Mesodermal cell (in vitro differentiated cells): ENCODE measurements around the gene STK35.

Experiments used
- H3K27ac ChIP-seq: 2 replicates; pipeline ENCODE4 v1.7.0; 2013; ENCODE audit warnings: mild to moderate bottlenecking, low read depth, low read length, moderate library complexity; ENCODE audit not compliant: severe bottlenecking
- H3K36me3 ChIP-seq: 2 replicates; pipeline ENCODE4 v1.7.1; 2013; ENCODE audit warnings: mild to moderate bottlenecking, low read length, moderate library complexity; ENCODE audit not compliant: control insufficient read depth, insufficient read depth
- H3K4me1 ChIP-seq: one replicate; pipeline ENCODE4 v1.7.1; 2013; ENCODE audit warnings: mild to moderate bottlenecking, low read length; ENCODE audit not compliant: insufficient read depth, control insufficient read depth, poor library complexity, severe bottlenecking
- H3K4me3 ChIP-seq: 2 replicates; pipeline ENCODE4 v1.7.0; 2013; ENCODE audit warnings: low read length, control low read depth, mild to moderate bottlenecking; ENCODE audit not compliant: insufficient read depth, poor library complexity, severe bottlenecking; ENCODE audit errors: extremely low read depth
- H3K9me3 ChIP-seq: 2 replicates; pipeline ENCODE4 v1.7.1; 2013; ENCODE audit warnings: mild to moderate bottlenecking, low read length, moderate library complexity; ENCODE audit not compliant: control insufficient read depth
- WGBS, 2 experiments: methylation state at CpG; one replicate each; pipeline ENCODE4 v1.1.5; 2013; ENCODE audit warnings: missing lambda C conversion rate in 2 of 2; ENCODE audit not compliant: insufficient coverage in 2 of 2; 5-methylcytosine and 5-hydroxymethylcytosine counted together

Gene STK35

GRCh38 chr20:2086177-2086979 is 15.2 kb upstream of the STK35 start:
- H3K27ac ChIP-seq = no peak overlapping the region

DNA sequence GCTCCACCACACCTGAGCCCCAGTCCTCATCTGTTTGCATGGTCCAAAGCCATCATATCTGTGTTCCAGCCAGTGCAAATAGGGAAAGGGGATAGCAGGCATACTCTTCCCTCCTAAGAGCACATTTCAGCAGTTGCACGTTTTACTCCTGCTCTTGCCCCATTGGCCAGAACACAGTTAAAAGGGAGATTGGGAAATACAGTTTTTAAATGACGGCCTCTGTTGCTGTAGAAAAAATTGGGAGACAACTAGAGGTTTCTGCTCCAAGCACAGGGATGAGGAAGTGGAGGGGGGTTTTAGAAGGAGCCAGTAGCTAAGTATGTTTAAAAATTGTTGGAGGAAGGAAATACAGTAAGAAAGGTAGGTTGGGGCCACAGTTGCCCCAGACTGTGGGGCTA is 14.6 kb upstream of the STK35 start:
- H3K27ac ChIP-seq = no peak overlapping the region
- H3K36me3 ChIP-seq = no peaks in the 10 kb centered on the region
- H3K4me1 ChIP-seq = no peaks in the 10 kb centered on the region
- 95 to 100% methylated on average over 1 to 2 of the region's 2 CpGs for WGBS, 2 experiments
- H3K4me3 ChIP-seq = no peak overlapping the region
- no peaks in the 10 kb centered on the region for H3K9me3 ChIP-seq

More at GRCh38 chr20:2086177-2086979, 15.2 kb upstream of the STK35 start:
- 80 to 85% methylated on average over 5 to 10 of the region's 11 CpGs for WGBS, 2 experiments
- Histone ChIP-seq H3K36me3 (no peaks in the 10 kb centered on the region), H3K9me3 (no peaks in the 10 kb centered on the region), H3K4me1 (no peaks in the 10 kb centered on the region), H3K4me3 (no peak overlapping the region)

- 0 to 47% methylated on average over 2 of the region's 2 CpGs for WGBS, 2 experiments
- H3K4me1 ChIP-seq = no peaks in the 10 kb centered on the region
These were observed 12.7 kb upstream of the STK35 start for GRCh38 chr20:2088891-2089290.

GRCh38 chr20:2089447-2089846 is 12.2 kb upstream of the STK35 start:
- H3K9me3 ChIP-seq = no peaks in the 10 kb centered on the region
- no peak overlapping the region for H3K4me3 ChIP-seq
- no peaks in the 10 kb centered on the region for H3K4me1 ChIP-seq
- no peak overlapping the region for H3K27ac ChIP-seq
- 58 to 69% methylated on average over 3 of the region's 5 CpGs for WGBS, 2 experiments
- H3K36me3 ChIP-seq = no peaks in the 10 kb centered on the region

More at GRCh38 chr20:2088891-2089290, 12.7 kb upstream of the STK35 start:
- Histone ChIP-seq H3K9me3 (no peaks in the 10 kb centered on the region), H3K27ac (no peak overlapping the region), H3K36me3 (no peaks in the 10 kb centered on the region), H3K4me3 (no peak overlapping the region)

GRCh38 chr20:2093159-2093781 is 8.4 kb upstream of the STK35 start:
- Histone ChIP-seq H3K4me1 (no peaks in the 10 kb centered on the region), H3K27ac (no peak overlapping the region), H3K9me3 (no peaks in the 10 kb centered on the region), H3K36me3 (no peaks in the 10 kb centered on the region), H3K4me3 (no peak overlapping the region)
- no CpG with 5 or more reads among the region's 4 CpGs for WGBS, 2 experiments

DNA sequence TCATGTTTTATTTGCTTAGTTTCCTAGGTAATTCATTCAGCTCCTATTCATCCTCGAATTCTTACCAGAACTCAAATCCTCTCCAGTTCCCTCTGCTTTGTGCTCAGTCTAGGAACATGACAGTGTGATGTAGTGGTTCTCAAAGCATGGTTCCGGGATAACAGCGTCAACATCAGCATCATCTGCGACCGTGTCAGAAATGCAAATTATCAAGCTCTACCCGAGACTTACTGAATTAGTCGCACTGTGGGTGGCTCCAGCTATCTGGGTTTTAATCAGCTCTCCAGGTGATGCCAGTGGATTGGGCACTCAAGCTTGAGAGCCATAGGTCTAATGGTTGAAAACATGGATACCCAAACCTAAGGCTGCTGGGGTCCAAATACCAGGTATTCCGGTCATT is 7.7 kb upstream of the STK35 start:
- 41 to 68% methylated on average over 7 to 8 of the region's 8 CpGs for WGBS, 2 experiments
- Histone ChIP-seq H3K4me3 (no peak overlapping the region), H3K9me3 (no peaks in the 10 kb centered on the region), H3K27ac (no peak overlapping the region), H3K36me3 (no peaks in the 10 kb centered on the region), H3K4me1 (no peaks in the 10 kb centered on the region)

GRCh38 chr20:2101865-2102584 is 398 bp downstream of the STK35 start:
- Histone ChIP-seq H3K4me1 (peaks cover 11% of the 10 kb centered on the region), H3K4me3 (peak overlapping the region; percentile 63), H3K27ac (peak overlapping the region; percentile 100), H3K36me3 (peaks cover 32% of the 10 kb centered on the region), H3K9me3 (no peaks in the 10 kb centered on the region)
- 0 to 1% methylated on average over 47 to 62 of the region's 64 CpGs for WGBS, 2 experiments

DNA sequence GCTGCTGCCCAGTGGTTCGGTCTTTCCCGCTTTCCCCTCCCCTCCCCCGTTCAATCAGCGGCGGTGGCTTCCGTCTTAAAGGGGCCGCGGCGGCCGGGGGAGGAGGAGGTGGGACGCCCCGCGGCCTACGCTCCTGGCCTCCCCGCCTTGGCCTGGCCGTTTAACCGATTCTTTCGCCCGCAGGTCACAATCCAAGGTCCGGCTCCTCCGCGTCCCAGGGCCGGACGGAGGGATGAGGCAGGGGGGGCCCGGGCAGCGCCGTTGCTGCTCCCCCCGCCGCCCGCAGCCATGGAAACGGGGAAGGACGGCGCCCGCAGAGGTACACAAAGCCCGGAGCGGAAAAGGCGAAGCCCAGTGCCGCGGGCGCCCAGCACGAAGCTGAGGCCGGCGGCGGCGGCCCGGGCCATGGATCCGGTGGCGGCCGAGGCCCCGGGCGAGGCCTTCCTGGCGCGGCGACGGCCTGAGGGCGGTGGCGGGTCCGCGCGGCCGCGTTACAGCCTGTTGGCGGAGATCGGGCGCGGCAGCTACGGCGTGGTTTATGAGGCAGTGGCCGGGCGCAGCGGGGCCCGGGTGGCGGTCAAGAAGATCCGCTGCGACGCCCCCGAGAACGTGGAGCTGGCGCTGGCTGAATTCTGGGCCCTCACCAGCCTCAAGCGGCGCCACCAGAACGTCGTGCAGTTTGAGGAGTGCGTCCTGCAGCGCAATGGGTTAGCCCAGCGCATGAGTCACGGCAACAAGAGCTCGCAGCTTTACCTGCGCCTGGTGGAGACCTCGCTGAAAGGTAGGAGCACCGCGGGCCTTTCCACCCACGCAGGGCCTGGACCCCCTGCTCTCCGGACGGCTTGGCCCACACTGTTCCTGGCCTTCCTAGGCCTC is 1.2 kb downstream of the STK35 start:
- H3K9me3 ChIP-seq = no peaks in the 10 kb centered on the region
- 0% methylated on average over 50 to 75 of the region's 95 CpGs for WGBS, 2 experiments
- peaks cover 37% of the 10 kb centered on the region for H3K36me3 ChIP-seq
- H3K27ac ChIP-seq = peak overlapping the region; percentile 100
- H3K4me3 ChIP-seq = peak overlapping the region; percentile 63
- peaks cover 11% of the 10 kb centered on the region for H3K4me1 ChIP-seq

GRCh38 chr20:2103461-2104153 is 2.0 kb downstream of the STK35 start:
- peaks cover 14% of the 10 kb centered on the region for H3K4me1 ChIP-seq
- H3K36me3 ChIP-seq = peaks cover 39% of the 10 kb centered on the region
- no peaks in the 10 kb centered on the region for H3K9me3 ChIP-seq
- H3K27ac ChIP-seq = peak overlapping the region; percentile 100
- 2 to 4% methylated on average over 5 of the region's 13 CpGs for WGBS, 2 experiments
- H3K4me3 ChIP-seq = peak overlapping the region; percentile 63

GRCh38 chr20:2104236-2104635 is 2.6 kb downstream of the STK35 start:
- Histone ChIP-seq H3K36me3 (peaks cover 39% of the 10 kb centered on the region), H3K4me3 (peak overlapping the region; percentile 63), H3K9me3 (no peaks in the 10 kb centered on the region), H3K4me1 (peaks cover 20% of the 10 kb centered on the region), H3K27ac (no peak overlapping the region)
- WGBS, 2 experiments = 85 to 92% methylated on average over 4 to 5 of the region's 8 CpGs
